NAMALWA (cell line): ENCODE data around the gene IGSF21.
"Not testable (repeated sequence)": the region's sequence is repeated elsewhere in the genome, so short reads cannot be mapped to it uniquely, and the experiment has no call there.

Experiments used
- DNase-seq: peaks from one replicate; pipeline ENCODE4 v3.0.0-alpha.2; 2015; ENCODE audit warnings: low spot score

The IGSF21 gene

DNA sequence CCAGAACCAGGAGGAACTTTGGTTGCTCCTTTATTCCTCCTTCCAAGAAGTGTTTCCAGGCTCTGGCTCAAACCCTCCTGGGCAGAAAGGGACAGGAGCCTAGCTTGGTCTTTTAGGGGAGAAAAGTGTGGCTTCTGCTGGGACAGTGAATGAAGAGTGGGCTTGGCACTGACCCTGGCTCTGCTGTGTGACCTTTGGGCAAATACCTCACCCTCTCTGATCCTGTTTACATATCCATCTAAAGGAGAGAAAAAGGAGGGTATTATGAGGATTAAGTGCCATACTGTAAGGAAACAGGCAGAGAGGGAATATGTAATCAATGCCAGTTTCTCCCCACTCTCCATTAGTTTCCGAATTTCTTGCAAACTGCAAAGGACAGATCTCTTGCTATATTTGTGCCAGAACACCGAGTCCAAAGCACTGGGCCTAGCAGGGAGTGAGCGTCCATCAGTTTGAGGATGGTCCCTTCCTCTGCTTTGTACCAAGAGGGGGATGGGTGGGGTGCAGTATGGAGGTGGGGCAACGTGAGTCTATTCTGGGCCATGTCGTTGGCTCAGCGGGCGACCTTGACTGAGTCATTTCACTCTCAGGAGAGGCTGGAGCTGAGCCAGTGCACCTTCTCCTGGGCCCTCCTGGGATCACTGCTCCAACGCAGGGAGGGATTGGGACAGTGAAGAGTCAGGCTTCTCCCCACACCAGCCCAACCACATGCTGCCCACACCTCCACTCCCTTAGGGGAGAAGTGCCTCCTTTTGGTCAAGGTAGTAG, 38.4 kb downstream of the IGSF21 start:
- no peak for DNase-seq

DNA sequence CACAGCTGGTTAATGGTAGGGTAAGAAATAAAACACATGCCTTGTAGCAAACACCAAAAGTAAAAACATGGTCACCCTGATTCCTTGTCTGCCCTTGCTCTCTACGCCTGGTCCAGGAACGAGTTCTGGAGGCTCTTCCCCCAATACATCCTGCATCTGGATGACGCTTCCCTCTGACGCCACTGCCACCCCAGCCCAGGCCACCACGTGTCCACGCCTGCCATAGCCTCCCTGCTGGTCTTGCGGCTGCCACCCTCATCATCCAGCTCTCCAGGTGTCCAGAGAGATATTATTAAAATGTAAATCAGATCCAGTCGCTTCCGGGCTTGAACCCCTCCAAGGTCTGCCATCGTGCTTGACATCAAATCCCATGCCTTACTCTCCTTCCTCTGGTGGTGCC, 39.3 kb downstream of the IGSF21 start:
- DNase-seq = no peak

DNA sequence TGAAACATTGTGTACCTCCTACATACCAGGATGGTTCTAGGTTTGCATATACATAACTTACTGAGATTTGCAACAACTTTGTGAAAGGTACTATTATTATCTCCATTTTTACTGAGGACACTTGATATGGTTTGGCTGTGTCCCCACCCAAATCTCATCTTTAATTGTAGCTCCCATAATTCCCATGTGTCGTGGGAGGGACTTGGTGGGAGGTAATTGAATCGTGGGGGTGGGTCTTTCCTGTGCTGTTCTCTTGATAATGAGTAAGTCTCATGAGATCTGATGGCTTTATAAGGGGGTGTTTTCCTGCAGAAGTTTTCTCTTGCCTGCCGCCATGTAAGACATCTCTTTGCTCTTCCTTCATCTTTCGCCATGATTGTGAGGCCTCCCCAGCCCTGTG, 40.1 kb downstream of the IGSF21 start:
- no peak for DNase-seq

DNA sequence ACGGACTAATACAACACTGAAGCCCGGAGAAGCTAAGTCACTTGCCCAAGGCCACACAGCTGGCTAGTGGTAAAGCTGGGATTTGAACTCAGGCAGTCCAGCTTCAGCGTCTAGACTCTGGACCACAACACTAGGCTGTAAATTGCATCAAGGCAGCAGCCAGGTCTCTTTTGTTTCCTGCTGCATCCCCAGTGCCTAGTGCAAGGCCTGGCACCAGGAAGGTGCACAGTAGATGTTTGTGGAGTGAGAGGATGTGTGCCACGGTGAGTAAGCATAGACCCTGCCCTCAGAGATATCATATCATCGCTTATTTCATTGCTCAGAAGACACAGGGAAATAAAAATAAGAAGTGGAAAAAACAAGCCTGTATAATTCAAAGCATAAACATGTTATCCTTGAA, 40.9 kb downstream of the IGSF21 start:
- DNase-seq = no peak

DNA sequence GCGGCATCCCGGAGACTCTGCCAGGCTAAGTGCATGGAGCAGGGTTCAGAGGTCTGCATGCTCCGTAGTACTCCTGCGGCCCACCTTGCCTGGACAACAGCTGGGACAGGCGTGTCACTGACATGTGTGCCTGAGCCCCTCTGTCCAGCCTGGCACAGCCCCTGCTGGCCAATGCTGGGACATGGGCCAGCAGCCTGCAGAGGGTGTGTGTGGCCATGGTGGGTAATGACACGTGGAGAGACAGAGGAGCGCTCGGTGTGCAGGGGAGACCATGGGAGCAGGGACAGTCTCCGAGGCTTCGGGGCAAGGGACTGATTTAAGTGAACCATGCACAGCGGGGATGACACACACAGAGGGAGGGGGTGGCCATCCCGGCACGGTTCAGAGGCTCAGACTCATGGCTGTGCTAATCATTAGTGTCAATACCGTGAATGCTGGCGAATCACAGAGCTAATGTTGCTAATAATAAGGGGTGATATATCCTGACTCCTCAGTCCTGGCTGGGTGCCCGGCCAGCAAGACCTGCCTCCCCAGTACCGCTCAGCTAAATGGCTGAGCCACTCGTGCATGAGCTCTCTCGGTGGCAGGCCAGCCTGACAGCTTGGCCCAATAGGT, 41.5 kb downstream of the IGSF21 start:
- DNase-seq = no peak

DNA sequence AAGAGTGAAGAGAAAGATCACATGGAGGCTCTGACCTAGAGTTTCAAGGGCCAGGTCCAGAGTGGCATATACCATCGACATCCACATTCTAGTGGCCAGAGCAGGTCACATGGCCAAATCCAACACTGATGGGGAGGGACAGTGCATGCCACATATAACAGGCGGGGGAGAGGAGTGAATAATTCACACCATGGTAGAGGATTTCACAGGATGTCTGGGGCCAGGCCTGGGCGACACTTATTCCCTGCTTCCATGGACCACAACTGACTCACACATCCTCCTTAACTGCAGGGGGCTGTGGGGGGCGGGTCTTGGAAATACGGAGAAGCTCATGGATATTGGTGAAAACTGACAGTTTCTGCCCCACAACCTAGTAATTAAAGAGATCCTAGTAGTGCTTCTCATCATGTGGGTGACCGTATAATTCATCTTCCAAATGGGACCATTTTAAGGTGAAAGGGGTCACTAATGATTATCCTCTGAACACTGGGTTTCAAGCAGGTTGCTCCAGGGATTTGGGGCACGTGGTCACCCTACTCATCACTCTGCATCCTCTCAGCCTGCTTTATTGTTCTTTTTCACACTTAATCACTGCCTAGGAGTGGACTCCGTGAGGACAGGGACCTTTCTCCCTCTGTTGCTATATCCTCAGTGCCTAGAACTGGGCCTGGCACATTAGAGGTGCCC, 44.0 kb downstream of the IGSF21 start:
- no peak for DNase-seq

DNA sequence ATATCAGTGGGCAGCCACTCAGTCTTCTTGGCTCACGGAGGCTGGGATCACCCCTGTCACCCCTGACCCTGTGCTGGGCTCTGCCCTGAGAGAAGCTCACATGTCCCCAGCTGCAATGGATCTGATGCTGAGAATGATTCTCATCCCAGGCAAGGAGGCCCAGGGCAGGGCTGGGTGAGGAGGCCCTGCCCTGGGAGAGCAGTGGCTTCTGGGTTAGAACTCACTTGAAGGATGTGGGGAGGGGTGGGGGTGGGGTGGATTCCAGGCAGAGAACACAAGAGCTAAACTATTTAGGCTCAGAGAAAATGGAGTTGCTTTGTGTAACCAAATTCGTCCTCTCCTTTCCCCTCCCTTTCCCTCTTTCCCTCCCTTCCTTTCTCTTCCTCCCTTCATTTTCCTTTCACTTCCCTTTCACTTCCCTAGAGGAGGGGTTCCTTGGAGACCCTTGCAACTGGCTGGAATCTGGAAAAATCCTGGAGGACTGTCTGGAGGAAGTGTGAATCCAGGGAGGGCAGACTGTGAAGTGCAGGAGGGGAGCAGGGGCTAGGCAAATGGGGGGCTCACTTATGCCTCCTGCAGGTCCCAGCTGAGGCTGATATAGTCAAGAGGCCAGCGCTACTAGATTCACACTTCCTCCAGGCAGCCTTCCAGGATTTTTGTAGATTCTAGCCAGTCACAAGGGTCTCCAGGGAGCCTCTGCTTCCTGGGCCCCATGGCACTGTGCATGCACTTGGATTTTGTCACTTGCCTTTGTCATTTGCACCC, 47.0 kb downstream of the IGSF21 start:
- DNase-seq = no peak

DNA sequence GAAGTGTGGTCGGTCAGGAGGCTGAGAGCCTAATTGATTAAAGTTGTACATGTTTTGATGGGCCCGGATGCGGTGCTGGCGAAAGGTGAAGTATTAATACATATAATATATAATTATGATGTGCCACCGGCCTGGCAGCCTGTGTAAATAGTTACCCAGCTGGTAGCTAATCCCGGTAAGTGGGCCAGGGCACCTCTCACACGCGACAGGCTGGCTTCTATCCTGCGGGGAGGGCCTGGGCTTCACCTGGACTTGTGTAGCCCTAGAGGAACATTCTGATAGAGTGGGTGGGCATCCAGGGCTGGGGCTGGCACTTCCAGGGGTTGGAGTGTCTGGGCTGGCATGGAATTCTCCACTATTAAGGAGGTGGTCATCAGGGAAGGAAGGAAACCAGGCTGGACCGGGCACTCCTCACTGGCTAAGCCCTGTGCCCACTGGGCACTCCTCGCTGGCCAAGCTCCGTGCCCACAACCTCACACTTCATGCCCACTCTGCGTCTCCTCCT, 48.3 kb downstream of the IGSF21 start:
- DNase-seq = no peak

DNA sequence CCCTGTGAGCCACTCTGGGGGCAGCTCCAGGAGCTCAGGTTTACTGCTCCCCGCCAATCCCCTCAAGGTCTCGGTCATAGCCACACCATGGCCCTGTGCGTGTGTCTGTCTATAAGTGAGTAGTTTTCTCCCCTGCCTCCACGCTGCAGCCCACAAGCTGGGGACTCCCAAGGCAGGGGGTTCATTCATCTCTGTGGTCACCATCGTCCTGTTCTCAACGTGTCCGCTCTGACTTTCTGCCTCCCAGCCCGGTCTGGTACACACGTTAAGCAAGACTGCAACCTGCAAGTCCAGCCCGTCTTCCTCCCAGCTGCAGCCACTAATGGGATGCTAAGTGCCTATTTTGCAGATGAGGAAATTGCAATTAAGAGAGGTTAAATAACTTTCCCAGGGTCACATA, 49.8 kb downstream of the IGSF21 start:
- no peak for DNase-seq

DNA sequence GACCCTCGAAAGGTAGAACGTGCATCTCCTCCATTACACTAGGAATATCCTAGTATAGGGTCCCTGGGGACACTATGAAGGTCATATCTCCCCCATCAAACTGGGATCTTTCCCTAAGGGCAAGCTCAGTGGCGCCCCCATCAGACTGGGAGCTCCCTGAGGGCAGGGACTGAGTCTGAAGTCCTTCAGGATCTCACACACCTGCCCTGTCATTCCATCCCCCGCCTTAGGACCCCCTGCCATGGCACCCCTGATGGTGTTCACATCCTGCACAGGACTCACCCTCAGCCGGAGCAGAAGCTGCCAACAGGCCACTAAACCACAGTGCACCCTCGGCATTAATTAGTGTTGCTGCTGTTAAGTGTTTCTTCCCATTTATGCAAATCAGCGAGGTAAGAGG, 50.4 kb downstream of the IGSF21 start:
- DNase-seq = no peak

DNA sequence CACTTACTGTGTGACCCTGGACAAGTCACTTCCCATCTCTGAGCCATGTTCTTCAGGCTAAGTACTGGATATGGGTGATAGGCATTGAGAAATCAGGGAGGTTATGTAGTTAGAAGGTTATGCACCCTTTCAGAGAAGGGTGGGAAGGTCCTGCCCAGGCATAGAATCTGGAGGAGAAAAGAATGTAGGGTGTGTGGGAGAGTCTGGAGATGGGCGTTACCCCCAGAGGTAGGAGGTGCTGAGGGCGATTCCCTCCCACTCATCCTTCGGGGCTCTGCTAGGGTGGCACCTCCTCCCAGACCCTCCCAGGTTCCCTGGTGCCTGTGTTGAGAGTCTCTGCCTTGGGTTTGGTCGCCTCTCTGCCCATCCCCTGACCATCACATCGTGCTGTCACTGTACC, 51.1 kb downstream of the IGSF21 start:
- DNase-seq = no peak

DNA sequence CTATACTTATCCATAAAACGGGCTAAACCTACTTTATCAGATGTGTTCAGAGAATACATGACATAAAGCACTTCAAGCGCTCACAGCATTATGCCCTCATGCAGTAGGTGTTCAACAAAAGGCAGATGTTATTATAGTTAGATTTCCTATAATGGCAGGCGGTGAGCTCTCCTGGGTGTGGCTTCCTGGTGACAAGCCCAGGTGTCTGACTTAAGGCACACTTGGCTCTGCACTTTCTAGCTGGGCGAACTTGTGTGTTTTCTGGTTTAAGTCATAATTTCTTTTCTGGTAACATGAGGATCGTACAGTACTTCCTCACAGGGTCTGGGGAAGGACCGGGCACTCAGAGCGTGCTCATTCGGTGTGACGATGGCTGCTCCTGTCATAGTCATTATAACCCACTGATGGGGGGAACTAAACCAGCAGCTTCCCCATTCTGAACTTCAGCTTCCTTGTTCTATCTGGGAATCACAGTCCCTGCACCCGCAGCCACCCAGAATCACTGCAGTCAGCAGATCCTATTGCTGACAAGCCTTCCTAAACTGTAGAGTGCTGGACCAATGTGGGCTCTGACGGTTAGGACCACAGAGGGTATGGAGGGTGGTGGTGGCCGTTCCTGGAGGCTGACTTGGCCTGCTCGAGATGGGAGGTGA, 52.8 kb downstream of the IGSF21 start:
- DNase-seq = no peak

DNA sequence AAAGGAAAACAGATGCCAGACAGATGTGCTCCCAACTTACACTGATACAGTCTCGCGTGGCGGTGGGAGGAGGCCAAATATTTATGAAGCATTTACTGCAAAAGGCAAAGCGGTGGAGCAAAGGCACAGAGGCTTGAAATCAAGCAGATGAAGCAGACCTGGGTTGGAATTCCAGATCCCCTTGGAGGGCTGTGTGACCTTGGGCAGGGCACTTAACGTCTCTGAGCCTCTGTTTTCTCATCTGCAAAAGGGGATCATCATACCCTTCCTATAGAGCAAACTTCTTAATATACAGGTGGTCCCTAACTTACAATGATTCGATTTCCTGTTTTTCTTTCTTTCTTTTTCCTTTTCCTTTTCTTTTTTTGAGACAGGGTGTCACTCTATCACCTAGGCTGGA, 54.1 kb downstream of the IGSF21 start:
- no peak for DNase-seq

DNA sequence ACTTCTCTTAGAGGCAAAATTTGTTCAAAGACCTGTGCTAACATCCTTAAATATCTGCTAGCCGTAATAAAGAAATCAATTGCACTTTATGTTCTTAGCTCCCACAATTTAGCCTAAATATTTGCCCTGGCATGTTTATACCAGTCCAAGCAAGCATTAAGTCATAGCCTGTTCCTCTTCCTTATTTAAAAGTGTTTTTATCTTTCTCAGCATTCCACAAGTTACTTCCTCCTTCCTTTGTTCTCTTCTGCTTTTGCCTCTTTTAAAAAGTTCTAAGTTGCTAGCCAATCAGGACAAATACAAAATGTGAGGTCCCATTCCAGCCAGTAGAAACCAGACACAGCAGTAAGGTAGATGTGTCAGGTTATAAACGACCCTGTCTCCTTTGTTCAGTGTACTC, 58.0 kb downstream of the IGSF21 start:
- not testable (repeated sequence) for DNase-seq

DNA sequence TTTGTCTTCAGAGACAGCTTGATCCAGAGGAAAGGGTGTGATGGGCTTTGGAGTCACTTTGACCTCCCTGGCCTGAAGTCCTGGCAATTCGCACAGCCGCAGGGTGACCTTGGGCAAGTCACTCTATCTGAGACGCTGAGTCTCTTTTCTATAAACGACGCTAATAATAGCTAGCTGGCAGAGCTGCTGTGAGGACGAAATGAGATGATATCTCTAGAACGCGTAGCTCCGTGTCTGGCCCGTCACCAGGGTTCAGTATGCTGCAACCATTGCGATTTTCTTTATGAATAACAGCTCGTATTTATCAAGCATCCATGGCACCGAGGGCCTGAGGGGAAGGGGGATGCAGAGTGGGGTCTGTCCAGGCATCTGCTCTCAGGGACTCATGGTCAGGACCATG, 58.7 kb downstream of the IGSF21 start:
- DNase-seq = no peak

DNA sequence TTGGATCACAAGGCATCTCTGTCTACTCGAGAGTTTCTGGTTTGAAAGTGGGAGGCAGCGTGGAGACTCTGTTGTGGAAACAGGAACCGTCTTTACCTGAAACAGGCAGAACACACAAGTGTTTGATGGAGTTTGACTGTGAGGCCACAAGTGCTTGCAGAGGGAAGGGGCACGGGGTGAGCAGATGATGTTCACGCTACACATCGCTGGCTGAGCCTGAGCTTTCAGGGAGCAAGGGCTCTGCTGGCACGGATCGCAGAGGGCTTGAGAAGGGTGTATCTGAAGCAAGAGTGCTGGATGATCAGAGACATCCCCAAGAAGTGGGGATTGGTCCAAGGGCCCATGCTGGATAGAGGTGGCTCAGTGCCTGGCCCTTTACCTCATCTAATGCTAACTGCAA, 59.3 kb downstream of the IGSF21 start:
- no peak for DNase-seq

DNA sequence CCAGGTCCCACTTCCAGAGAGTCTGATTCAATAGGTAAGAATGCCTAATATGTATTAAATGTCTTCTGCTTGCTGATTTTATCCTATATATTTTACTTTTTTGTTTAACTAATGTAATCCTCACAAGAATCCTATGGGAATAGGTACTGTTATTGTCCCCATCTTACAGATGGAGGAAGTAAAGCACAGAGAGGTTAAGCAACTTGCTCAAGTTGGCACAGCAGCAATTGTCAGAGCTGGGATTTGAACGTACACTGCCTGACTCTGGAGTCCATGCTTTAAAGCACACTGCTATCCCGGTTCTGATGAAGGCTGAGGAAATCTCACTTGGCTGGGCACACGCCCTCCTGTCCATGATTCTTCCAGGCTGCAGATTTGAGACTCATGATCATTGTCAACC, 62.8 kb downstream of the IGSF21 start:
- DNase-seq = no peak

DNA sequence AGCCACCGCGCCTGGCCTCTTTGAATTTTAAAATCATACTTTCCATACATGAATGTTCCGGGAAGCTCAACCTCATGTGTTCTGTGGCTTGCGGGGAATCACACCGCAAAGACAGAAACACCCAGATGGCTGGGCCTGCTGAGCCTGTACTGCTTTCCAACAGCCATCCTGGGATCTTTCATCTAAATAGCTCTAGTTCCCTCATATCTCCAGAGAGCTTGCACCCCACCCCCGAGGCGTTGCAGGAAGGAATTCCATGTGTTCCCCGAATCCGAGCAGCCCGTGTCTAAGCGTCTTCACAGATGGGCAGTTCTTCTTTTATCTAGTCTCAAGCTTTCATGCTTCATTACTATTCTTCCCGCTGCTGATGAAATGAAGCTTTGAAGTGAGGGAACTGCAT, 66.4 kb downstream of the IGSF21 start:
- no peak for DNase-seq

DNA sequence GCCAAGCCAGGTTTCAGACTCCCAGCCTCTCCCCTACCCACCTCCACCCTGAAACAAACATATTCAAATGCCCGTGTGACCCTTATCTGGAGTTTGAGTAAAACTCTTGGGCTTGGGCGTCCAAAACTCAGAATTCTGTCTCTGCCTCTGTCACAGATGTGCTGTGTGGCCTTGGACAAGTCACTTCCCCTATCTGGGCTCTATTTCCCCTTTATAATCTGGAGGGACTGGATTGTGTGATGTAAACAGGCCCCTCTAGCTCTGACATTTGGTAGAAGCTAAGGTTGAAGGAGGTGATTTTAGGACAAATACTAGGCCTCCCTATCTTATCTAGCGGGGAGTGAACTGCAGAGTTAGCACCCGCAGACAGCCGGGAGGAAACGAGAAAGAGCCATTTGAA, 67.5 kb downstream of the IGSF21 start:
- no peak for DNase-seq

DNA sequence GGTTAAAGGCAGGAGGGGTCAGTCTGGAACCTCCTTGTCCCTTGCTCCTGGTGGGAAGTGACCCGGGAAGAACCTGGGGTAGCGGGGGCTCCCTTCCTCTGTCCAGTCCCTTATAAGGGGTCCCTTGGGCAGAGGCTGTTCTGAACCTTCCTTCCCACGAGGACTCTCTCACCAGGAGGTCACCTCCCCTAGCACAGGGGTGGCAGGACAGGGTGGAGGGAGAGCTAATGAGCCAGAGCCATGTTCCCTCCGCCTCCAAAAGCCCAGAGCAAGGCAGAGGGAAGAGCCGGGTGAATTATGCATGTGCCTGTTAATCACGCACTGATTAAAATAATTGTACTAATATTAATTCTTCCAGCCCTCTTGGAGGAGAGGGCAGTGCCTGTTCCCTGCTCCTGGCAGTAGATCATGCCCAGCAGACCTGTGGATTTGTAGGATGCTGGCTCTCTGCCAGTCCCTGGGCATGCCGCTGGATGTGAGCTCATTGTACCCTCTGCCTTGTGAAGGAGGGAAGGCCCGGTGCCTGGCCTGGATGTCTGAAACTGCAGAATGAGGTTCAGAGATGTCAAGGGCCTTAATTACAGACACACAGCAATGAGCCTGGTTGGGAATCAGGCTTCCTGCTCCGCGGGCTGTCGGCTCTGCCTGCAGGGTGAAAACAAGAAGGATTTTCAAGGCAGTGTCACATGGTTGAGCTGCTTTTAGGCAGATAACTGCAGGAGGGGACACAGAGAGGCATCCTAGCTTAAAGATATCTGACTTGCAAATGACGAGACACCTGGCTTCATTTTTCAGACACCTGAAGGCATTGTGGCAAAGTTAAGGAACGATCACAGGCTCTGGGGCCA, 68.2 kb downstream of the IGSF21 start:
- no peak for DNase-seq

DNA sequence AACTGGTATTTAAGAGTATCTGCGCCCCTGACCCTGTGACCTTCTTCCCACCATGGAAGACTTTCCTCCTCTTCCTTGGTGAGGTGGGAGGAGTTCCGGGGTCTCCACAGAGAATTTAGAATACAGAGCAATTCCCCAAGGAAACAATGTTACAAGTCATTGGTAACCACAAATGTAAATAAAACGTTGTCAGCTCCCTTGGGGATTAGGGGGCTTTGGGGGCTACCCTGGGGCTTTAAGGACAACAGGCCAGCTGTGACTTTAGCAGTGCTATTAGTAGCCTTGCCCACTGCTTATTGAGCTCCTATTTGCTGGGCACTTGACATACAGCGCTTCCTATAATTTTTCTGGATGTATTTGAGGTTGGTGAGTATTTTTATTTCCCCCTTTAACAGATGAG, 69.0 kb downstream of the IGSF21 start:
- DNase-seq = no peak
